BJ (cell line): ENCODE results near the gene SH3RF1. TPM values are rescaled to one million over a fixed set of nuclear protein-coding genes. Genes with fewer than 3 reads are reported as not detected.

Source experiments
- CTCF ChIA-PET: fragments of 350-600 bp; formaldehyde crosslinking; extraction: SDS; loops from one replicate; lab custom pipeline; 2021; ENCODE audit warnings: antibody characterized with exemption, inconsistent platforms; lab: Yijun Ruan, JAX
- POLR2A ChIA-PET: fragments of 300-600 bp; sonication (Branson Sonifier 250); formaldehyde crosslinking; extraction: SDS; loops from one replicate; lab custom pipeline; 2021; ENCODE audit warnings: antibody characterized with exemption; lab: Charles Lee
- DNase-seq: peaks from one replicate; pipeline ENCODE4 v3.0.0-alpha.2; 2011; ENCODE audit warnings: low read depth
- H3K27me3 ChIP-seq: 2 replicates; pipeline ENCODE4 v1.6.0; 2011; ENCODE audit warnings: low read length; ENCODE audit not compliant: control insufficient read depth, insufficient read depth
- H3K36me3 ChIP-seq: 2 replicates; pipeline ENCODE4 v1.5.1; 2011; ENCODE audit warnings: low read length; ENCODE audit not compliant: control insufficient read depth, insufficient read depth
- H3K4me3 ChIP-seq: 2 replicates; pipeline ENCODE4 v1.5.1; 2011; ENCODE audit warnings: low read depth, mild to moderate bottlenecking, control low read depth, low read length
- polyA plus RNA-seq: library from polyadenylated mRNA; depleted of rRNA; stranded (reverse); fragments of >200 nt; gene quantifications from 2 replicates; pipeline ENCODE4 v1.2.3, GENCODE V29; 2011
- TF ChIP-seq, protein P1 (sequence below): IDR thresholded peaks from 2 replicates; pipeline ENCODE4 v1.5.1; 2011; ENCODE audit warnings: low read depth, mild to moderate bottlenecking, control low read depth, inconsistent platforms, low read length, moderate library complexity; ENCODE audit not compliant: insufficient read depth

Gene SH3RF1
- polyA plus RNA-seq, 1 experiment, result 38.8 TPM

GRCh38 chr4:169098532-169098931 lies 172.2 kb downstream of the SH3RF1 start:
- TF ChIP-seq, protein P1, sequence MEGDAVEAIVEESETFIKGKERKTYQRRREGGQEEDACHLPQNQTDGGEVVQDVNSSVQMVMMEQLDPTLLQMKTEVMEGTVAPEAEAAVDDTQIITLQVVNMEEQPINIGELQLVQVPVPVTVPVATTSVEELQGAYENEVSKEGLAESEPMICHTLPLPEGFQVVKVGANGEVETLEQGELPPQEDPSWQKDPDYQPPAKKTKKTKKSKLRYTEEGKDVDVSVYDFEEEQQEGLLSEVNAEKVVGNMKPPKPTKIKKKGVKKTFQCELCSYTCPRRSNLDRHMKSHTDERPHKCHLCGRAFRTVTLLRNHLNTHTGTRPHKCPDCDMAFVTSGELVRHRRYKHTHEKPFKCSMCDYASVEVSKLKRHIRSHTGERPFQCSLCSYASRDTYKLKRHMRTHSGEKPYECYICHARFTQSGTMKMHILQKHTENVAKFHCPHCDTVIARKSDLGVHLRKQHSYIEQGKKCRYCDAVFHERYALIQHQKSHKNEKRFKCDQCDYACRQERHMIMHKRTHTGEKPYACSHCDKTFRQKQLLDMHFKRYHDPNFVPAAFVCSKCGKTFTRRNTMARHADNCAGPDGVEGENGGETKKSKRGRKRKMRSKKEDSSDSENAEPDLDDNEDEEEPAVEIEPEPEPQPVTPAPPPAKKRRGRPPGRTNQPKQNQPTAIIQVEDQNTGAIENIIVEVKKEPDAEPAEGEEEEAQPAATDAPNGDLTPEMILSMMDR, result no peak
- ChIA-PET POLR2A (no interaction called here), CTCF (interaction anchor here (0.6 to 1.5 kb wide), 3 partner anchors 12 to 20 kb away, joined by 3 to 4 read pairs (median 3); no protein-coding TSS in a partner anchor)
- Histone ChIP-seq H3K27me3 (no peaks in the 10 kb centered on the region), H3K4me3 (no peak overlapping the region), H3K36me3 (peaks cover 10% of the 10 kb centered on the region)
- DNase-seq, result no peak

DNA sequence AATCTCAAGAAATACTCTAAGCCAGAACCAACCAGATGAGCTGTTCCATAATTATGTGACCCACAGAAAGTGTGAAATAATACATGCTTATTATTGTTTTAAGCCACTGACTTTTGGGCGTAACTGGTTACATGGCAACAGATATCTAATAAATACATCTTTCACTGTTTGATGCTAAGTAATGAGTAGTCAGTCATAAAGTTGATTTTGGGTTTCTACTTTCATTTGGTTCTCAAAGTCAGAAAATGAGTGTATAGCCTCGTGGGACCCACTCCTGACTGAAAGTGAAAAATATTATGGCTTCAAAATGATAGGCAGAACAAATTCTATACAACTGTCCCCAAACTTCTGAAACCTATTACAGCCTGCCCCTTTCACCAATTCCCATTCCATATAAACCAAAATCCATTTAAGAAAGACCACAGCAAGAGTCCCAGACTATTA lies 172.7 kb downstream of the SH3RF1 start:
- Histone ChIP-seq H3K36me3 (peaks cover 10% of the 10 kb centered on the region), H3K27me3 (no peaks in the 10 kb centered on the region), H3K4me3 (no peak overlapping the region)
- no peak for DNase-seq
- CTCF ChIA-PET, result interaction anchor here (0.6 to 0.7 kb wide), 2 partner anchors 13 to 19 kb away, joined by 3 read pairs; no protein-coding TSS in a partner anchor
- TF ChIP-seq, protein P1, result no peak
- POLR2A ChIA-PET, result no interaction called here

DNA sequence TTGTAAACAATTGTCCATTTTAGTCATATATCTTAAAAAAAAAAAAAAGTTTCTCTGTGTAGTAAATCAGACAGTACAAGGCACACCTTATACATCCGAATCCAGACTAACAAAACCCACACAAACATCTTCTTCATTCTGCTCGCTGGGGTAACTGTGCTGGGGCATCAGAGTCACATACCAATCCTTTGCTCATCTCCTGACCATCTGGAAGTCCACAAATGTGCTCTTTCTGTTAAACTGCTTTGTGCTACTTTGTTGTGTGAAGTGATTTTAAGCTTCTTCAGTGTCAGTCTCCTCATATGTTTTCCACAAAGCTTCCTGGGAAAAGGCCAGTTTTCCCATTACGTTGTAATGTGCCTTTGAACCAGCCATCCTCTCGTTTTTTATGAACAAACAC lies 174.5 kb downstream of the SH3RF1 start:
- peaks cover 16% of the 10 kb centered on the region for H3K36me3 ChIP-seq

DNA sequence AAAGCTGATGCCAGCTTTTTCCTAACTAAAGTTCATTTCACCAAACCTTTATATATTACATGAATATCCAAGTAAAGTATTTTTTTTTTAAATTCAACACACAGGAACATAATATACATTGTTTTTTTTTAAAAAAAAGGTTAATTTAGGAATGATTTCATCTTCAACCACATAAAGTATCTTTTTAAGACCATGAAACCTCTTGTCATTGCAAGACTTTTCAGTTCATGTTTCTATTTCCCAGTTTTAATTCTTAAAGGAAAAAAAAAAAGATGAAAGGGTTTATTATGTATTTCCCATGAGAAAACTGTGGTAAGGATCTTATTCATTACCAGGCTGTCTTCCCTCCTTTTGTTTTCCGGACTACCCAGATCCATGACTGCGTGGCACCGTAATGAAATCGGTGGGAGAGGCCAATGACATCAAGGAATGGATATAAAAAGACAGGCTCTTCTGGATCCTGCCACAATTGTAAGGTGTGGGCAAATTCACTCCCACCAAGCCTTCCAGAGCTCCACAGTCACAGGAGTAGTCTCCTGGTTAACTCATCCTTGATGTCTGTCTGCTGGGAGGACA lies 176.0 kb downstream of the SH3RF1 start:
- POLR2A ChIA-PET, result interaction anchor here (0.7 kb wide), 1 partner anchor 25 kb away, joined by 8 read pairs; no protein-coding TSS in a partner anchor
- CTCF ChIA-PET, result interaction anchor here (0.6 kb wide), 1 partner anchor 26 kb away, joined by 4 read pairs; no protein-coding TSS in a partner anchor
- Histone ChIP-seq H3K27me3 (no peaks in the 10 kb centered on the region), H3K4me3 (no peak overlapping the region), H3K36me3 (peaks cover 16% of the 10 kb centered on the region)
- DNase-seq, result no peak
- TF ChIP-seq, protein P1, result no peak

More for the DNA sequence above, 174.5 kb downstream of the SH3RF1 start:
- DNase-seq, result no peak
- H3K27me3 ChIP-seq, result no peaks in the 10 kb centered on the region
- no peak overlapping the region for H3K4me3 ChIP-seq
- ChIA-PET CTCF (interaction anchor here (1.5 kb wide), 1 partner anchor 71 kb away, joined by 3 read pairs; no protein-coding TSS in a partner anchor), POLR2A (interaction anchor here (0.8 kb wide), 1 partner anchor 86 kb away, joined by 3 read pairs; the partner anchor contains the start of gene CBR4)
- TF ChIP-seq, protein P1, result no peak

- Histone ChIP-seq H3K27me3 (no peaks in the 10 kb centered on the region), H3K4me3 (no peak overlapping the region), H3K36me3 (peaks cover 16% of the 10 kb centered on the region)
- TF ChIP-seq, protein P1, result no peak
- CTCF ChIA-PET, result no interaction called here
- POLR2A ChIA-PET, result no interaction called here
- DNase-seq, result no peak
Observed at GRCh38 chr4:169092889-169093522, 177.8 kb downstream of the SH3RF1 start.
